SK-N-SH (cell line): ENCODE results near the gene PRUNE1. TPM values are rescaled to one million over a fixed set of nuclear protein-coding genes. Genes with fewer than 3 reads are reported as not detected.

Source experiments
- CTCF ChIA-PET: fragments of 300-600, 350-600 bp; formaldehyde crosslinking; extraction: SDS; loops from one replicate; lab custom pipeline; 2021; lab: Yijun Ruan, JAX
- POLR2A ChIA-PET: fragments of 350-600 bp; sonication (Branson Sonifier 250); formaldehyde crosslinking; extraction: SDS; loops from one replicate; lab custom pipeline; 2020; ENCODE audit warnings: antibody characterized with exemption, inconsistent platforms; lab: Yijun Ruan, JAX
- DNase-seq: peaks from one replicate; pipeline ENCODE4 v3.0.0; 2012
- H2AFZ ChIP-seq: fragments of 200-600 bp; sonication (generic); 2 replicates; pipeline ENCODE4 v1.8.1; 2016; ENCODE audit warnings: antibody characterized with exemption, mild to moderate bottlenecking, low read depth
- H3F3A ChIP-seq: fragments of 200-600 bp; sonication (generic); replicated peaks from 2 replicates; pipeline ENCODE3; 2016; ENCODE audit warnings: antibody characterized with exemption, mild to moderate bottlenecking; ENCODE audit not compliant: insufficient read depth
- H3K27ac ChIP-seq, 2 experiments: fragments of 200-500 bp in 1 of 2; fragments of 200-600 bp in 1 of 2; sonication (Bioruptor generic) in 1 of 2; sonication (generic), shearing (Covaris generic) in 1 of 2; 2 replicates each; pipeline versions ENCODE4 v1.5.1 to v1.6.1; 2014 to 2016; ENCODE audit warnings: low read depth in 2 of 2, inconsistent platforms in 1 of 2, low read length in 1 of 2, mild to moderate bottlenecking in 1 of 2, mixed read lengths in 1 of 2
- H3K27me3 ChIP-seq: fragments of 200-600 bp; sonication (generic), shearing (Covaris generic); 2 replicates; pipeline ENCODE4 v1.6.1; 2016; ENCODE audit warnings: mixed run types; ENCODE audit not compliant: insufficient read depth
- H3K36me3 ChIP-seq, 2 experiments: fragments of 200-500 bp in 1 of 2; fragments of 200-600 bp in 1 of 2; sonication (Bioruptor generic) in 1 of 2; sonication (generic) in 1 of 2; replicated peaks in 1 of 2; 2 replicates each; pipeline versions ENCODE3 to v1.5.1; 2014 to 2016; ENCODE audit warnings: low read length in 1 of 2, mild to moderate bottlenecking in 1 of 2; ENCODE audit not compliant: insufficient read depth in 2 of 2, control insufficient read depth in 1 of 2
- H3K4me1 ChIP-seq, 2 experiments: fragments of 200-500 bp in 1 of 2; fragments of 200-600 bp in 1 of 2; sonication (Bioruptor generic) in 1 of 2; sonication (generic), shearing (Covaris generic) in 1 of 2; 2 replicates each; pipeline versions ENCODE4 v1.5.1 to v1.6.1; 2014 to 2016; ENCODE audit warnings: low read depth in 1 of 2, low read length in 1 of 2, mixed run types in 1 of 2; ENCODE audit not compliant: insufficient read depth in 2 of 2, control insufficient read depth in 1 of 2
- H3K4me2 ChIP-seq: fragments of 200-600 bp; sonication (generic), shearing (Covaris generic); 2 replicates; pipeline ENCODE4 v1.6.1; 2017; ENCODE audit warnings: mixed run types
- H3K4me3 ChIP-seq, 2 experiments: fragments of 200-500 bp in 1 of 2; fragments of 200-600 bp in 1 of 2; sonication (Bioruptor generic) in 1 of 2; sonication (generic), shearing (Covaris generic) in 1 of 2; 2 replicates each; pipeline versions ENCODE4 v1.5.1 to v1.8.1; 2014 to 2016; ENCODE audit warnings: low read depth in 2 of 2, inconsistent platforms in 1 of 2, low read length in 1 of 2, mild to moderate bottlenecking in 1 of 2, mixed read lengths in 1 of 2, moderate library complexity in 1 of 2
- H3K79me2 ChIP-seq: fragments of 200-600 bp; sonication (generic); 2 replicates; pipeline ENCODE4 v1.8.1; 2017; ENCODE audit warnings: mild to moderate bottlenecking; ENCODE audit not compliant: insufficient read depth
- H3K9ac ChIP-seq: fragments of 200-600 bp; sonication (generic); 2 replicates; pipeline ENCODE4 v1.6.1; 2017; ENCODE audit warnings: mixed run types
- H3K9me2 ChIP-seq: fragments of 200-600 bp; sonication (generic); 2 replicates; pipeline ENCODE4 v1.6.1; 2017; ENCODE audit warnings: mixed run types
- H3K9me3 ChIP-seq: fragments of 200-600 bp; sonication (generic); 2 replicates; pipeline ENCODE4 v1.6.1; 2017; ENCODE audit warnings: mixed run types, mild to moderate bottlenecking, moderate library complexity
- H4K20me1 ChIP-seq: fragments of 200-600 bp; sonication (generic); 2 replicates; pipeline ENCODE4 v1.6.1; 2017; ENCODE audit warnings: mild to moderate bottlenecking, mixed run types; ENCODE audit not compliant: insufficient read depth
- CHD2 ChIP-seq: fragments of 150-350 bp; IDR thresholded peaks from 2 replicates; pipeline ENCODE4 v1.6.1; 2018; ENCODE audit warnings: low read length; ENCODE audit not compliant: partially characterized antibody
- CTCF ChIP-seq: fragments of 200-600 bp; sonication (generic); IDR thresholded peaks from 2 replicates; pipeline ENCODE4 v1.6.1; 2017; ENCODE audit warnings: antibody characterized with exemption, mild to moderate bottlenecking, moderate library complexity
- ELF1 ChIP-seq: IDR thresholded peaks from 2 replicates; pipeline ENCODE4 v1.4.0; 2012
- EP300 ChIP-seq, 2 experiments: IDR thresholded peaks; 2 replicates each; pipeline versions ENCODE4 v1.4.0 to v1.6.1; 2012; ENCODE audit warnings: borderline replicate concordance in 1 of 2, low read depth in 1 of 2, low read length in 1 of 2
- FOXM1 ChIP-seq: IDR thresholded peaks from 2 replicates; pipeline ENCODE4 v1.4.0; 2012; ENCODE audit warnings: low read depth, mild to moderate bottlenecking
- MEF2A ChIP-seq: IDR thresholded peaks from 2 replicates; pipeline ENCODE4 v1.4.0; 2012; ENCODE audit warnings: low read depth, borderline replicate concordance
- NRF1 ChIP-seq: IDR thresholded peaks from 2 replicates; pipeline ENCODE4 v1.6.1; 2012; ENCODE audit warnings: low read depth, mild to moderate bottlenecking, low read length
- PBX3 ChIP-seq: IDR thresholded peaks from 2 replicates; pipeline ENCODE4; 2012
- RAD21 ChIP-seq: IDR thresholded peaks from 2 replicates; pipeline ENCODE4 v1.6.1; 2012; ENCODE audit warnings: mild to moderate bottlenecking, low read length
- RCOR1 ChIP-seq: fragments of 150-350 bp; IDR thresholded peaks from 2 replicates; pipeline ENCODE4 v1.6.1; 2017; ENCODE audit warnings: antibody characterized with exemption, low read length
- RFX5 ChIP-seq: IDR thresholded peaks from 2 replicates; pipeline ENCODE4 v1.6.1; 2012; ENCODE audit warnings: mild to moderate bottlenecking, improper control_type of control experiment, low read length
- RXRA ChIP-seq: IDR thresholded peaks from 2 replicates; pipeline ENCODE4 v1.4.0; 2012; ENCODE audit warnings: low read depth, mild to moderate bottlenecking, borderline replicate concordance
- TAF1 ChIP-seq: IDR thresholded peaks from 2 replicates; pipeline ENCODE4 v1.6.1; 2012; ENCODE audit warnings: low read depth, mild to moderate bottlenecking, low read length, moderate library complexity, borderline replicate concordance
- TCF12 ChIP-seq: IDR thresholded peaks from 2 replicates; pipeline ENCODE4 v1.4.0; 2012
- WGBS: methylation state at CpG from one replicate; pipeline ENCODE4 v1.1.6; 2017; ENCODE audit warnings: low lambda C conversion rate; 5-methylcytosine and 5-hydroxymethylcytosine counted together
- polyA plus RNA-seq, 3 experiments: library from polyadenylated mRNA; depleted of rRNA; stranded (reverse); fragments of >200 nt; gene quantifications; 2 replicates each; pipeline ENCODE4 v1.2.3, GENCODE V29; 2012

Gene PRUNE1
- polyA plus RNA-seq, 1 of the 3 experiments (the other 2 are of a cell fraction): 7.3 TPM

- TF ChIP-seq PBX3: no peak
- no peak for TF ChIP-seq TCF12
- no peak for TF ChIP-seq NRF1
- TF ChIP-seq TAF1: no peak
- no peak for TF ChIP-seq RAD21
- no peak for TF ChIP-seq FOXM1
- TF ChIP-seq RFX5: no peak
- TF ChIP-seq RCOR1: no peak
- no peak for TF ChIP-seq CTCF
These were observed 23.9 kb downstream of the PRUNE1 start (continued) for GRCh38 chr1:151032164-151032563.

GRCh38 chr1:151035167-151035566 lies 26.9 kb downstream of the PRUNE1 start:
- H3K4me3 ChIP-seq: no peak overlapping the region
- ChIA-PET POLR2A (no interaction called here), CTCF (interaction anchor here (0.7 kb wide), 1 partner anchor 13 kb away, joined by 3 read pairs; no protein-coding TSS in a partner anchor)
- H3K9ac ChIP-seq: no peak overlapping the region
- H3K9me3 ChIP-seq: no peaks in the 10 kb centered on the region
- peaks cover 12 to 23% of the 10 kb centered on the region in 2 experiments for H3K36me3 ChIP-seq
- H3K27ac ChIP-seq: no peak overlapping the region
- no peaks in the 10 kb centered on the region for H3K27me3 ChIP-seq
- no peak overlapping the region for H2AFZ ChIP-seq
- 90% methylated on average over 3 of the region's 3 CpGs for whole genome bisulfite sequencing
- H3K79me2 ChIP-seq: no peaks in the 10 kb centered on the region
- H3K4me2 ChIP-seq: no peak overlapping the region
- no peak for TF ChIP-seq CTCF
- H3K9me2 ChIP-seq: no peaks in the 10 kb centered on the region
- no peaks in the 10 kb centered on the region for H3K4me1 ChIP-seq
- no peaks in the 10 kb centered on the region for H4K20me1 ChIP-seq
- H3F3A ChIP-seq: no peaks in the 10 kb centered on the region
- DNase-seq: no peak

- no peaks in the 10 kb centered on the region for H4K20me1 ChIP-seq
- no peaks in the 10 kb centered on the region for H3K9me2 ChIP-seq
- no peaks in the 10 kb centered on the region for H3K9me3 ChIP-seq
- no peaks in the 10 kb centered on the region for H3K27me3 ChIP-seq
- H3K27ac ChIP-seq: no peak within 1 kb of the TSS
- no peak within 1 kb of the TSS for H3K4me2 ChIP-seq
- H3K36me3 ChIP-seq: peaks cover 9 to 23% of the 10 kb centered on the region in 2 experiments
- POLR2A ChIA-PET: no interaction called here
- DNase-seq: no peak
- TF ChIP-seq TAF1 (no peak), RXRA (no peak), MEF2A (no peak), TCF12 (no peak), ELF1 (no peak), NRF1 (no peak), RFX5 (no peak), EP300 (IDR thresholded peaks at IDR 0.05; ENCODE audit: borderline replicate concordance in 1 of 2, low read depth in 1 of 2, low read length in 1 of 2) (no peak), CHD2 (no peak)
- no peak within 1 kb of the TSS for H2AFZ ChIP-seq
- no peaks in the 10 kb centered on the region for H3K79me2 ChIP-seq
- 50% methylated on average over 2 of the region's 2 CpGs for WGBS
- H3K4me1 ChIP-seq: no peaks in the 10 kb centered on the region
- H3K9ac ChIP-seq: no peak within 1 kb of the TSS
- no peak within 1 kb of the TSS for H3K4me3 ChIP-seq
- H3F3A ChIP-seq: no peaks in the 10 kb centered on the region
- CTCF ChIA-PET: interaction anchor here (2.1 kb wide), 2 partner anchors 11 kb away, joined by 9 to 10 read pairs; partner anchors contain the start of gene C1orf56
These were observed 28.1 kb downstream of the PRUNE1 start, which contains the start of gene BNIPL for GRCh38 chr1:151036356-151036755. TSS of gene BNIPL (plus strand) at chr1:151036586. CDS start at chr1:151036726, 140 bp downstream.
